NCI-H1417 (cell line): ENCODE data around the gene AMFR.

Experiments used
- DNase-seq, 3 experiments: peaks; one replicate each; lab custom pipeline; 2025; lab: John Stamatoyannopoulos, UW

Gene AMFR

GRCh38 chr16:56332464-56333079, 92.8 kb downstream of the AMFR start:
- DNase-seq: no peak

GRCh38 chr16:56331915-56332314, 93.4 kb downstream of the AMFR start:
- DNase-seq: no peak

- DNase-seq: no peak
Measured at GRCh38 chr16:56331399-56331798, 93.9 kb downstream of the AMFR start.

- DNase-seq: no peak
Measured at GRCh38 chr16:56330476-56330875, 94.9 kb downstream of the AMFR start.

GRCh38 chr16:56329887-56330286, 95.5 kb downstream of the AMFR start:
- no peak for DNase-seq

GRCh38 chr16:56328276-56329022, 96.9 kb downstream of the AMFR start:
- no peak for DNase-seq

GRCh38 chr16:56327929-56328258, 97.5 kb downstream of the AMFR start:
- DNase-seq: no peak

GRCh38 chr16:56327071-56327928, 98.0 kb downstream of the AMFR start:
- DNase-seq: no peak

GRCh38 chr16:56325956-56326355, 99.4 kb downstream of the AMFR start:
- no peak for DNase-seq

GRCh38 chr16:56324406-56324805, 100.9 kb downstream of the AMFR start:
- no peak for DNase-seq

- no peak for DNase-seq
Measured at GRCh38 chr16:56321571-56321970, 103.8 kb downstream of the AMFR start.

GRCh38 chr16:56320811-56321558, 104.4 kb downstream of the AMFR start:
- DNase-seq: no peak

- no peak for DNase-seq
Measured at GRCh38 chr16:56320056-56320455, 105.3 kb downstream of the AMFR start.

- DNase-seq: no peak
Measured at GRCh38 chr16:56319376-56319775, 106.0 kb downstream of the AMFR start.

GRCh38 chr16:56318827-56319140, 106.6 kb downstream of the AMFR start:
- no peak for DNase-seq

- DNase-seq: peak; percentile 28 to 86 (median 69)
Measured at GRCh38 chr16:56317998-56318826, 107.1 kb downstream of the AMFR start.

GRCh38 chr16:56316545-56316944, 108.8 kb downstream of the AMFR start:
- DNase-seq: no peak

- DNase-seq: no peak
Measured at GRCh38 chr16:56315955-56316354, 109.4 kb downstream of the AMFR start.

- no peak for DNase-seq
Measured at GRCh38 chr16:56314244-56314850, 111.0 kb downstream of the AMFR start.

GRCh38 chr16:56312556-56312955, 112.8 kb downstream of the AMFR start:
- no peak for DNase-seq

- DNase-seq: no peak
Measured at GRCh38 chr16:56312028-56312300, 113.4 kb downstream of the AMFR start.
